Large intestine (tissue), 3 donors: ENCODE results near the gene G6PC1. TPM values are rescaled to one million over a fixed set of nuclear protein-coding genes. Genes with fewer than 3 reads are reported as not detected.
"Not testable (repeated sequence)": the region's sequence is repeated elsewhere in the genome, so short reads cannot be mapped to it uniquely, and the experiment has no call there.

Experiments
- DNase-seq, 2 donors: peaks; one replicate each; pipeline versions ENCODE4 v3.0.0 to v3.0.0-alpha.2; 2013
- H3K27ac ChIP-seq: one replicate; pipeline ENCODE4 v1.5.1; 2013; ENCODE audit warnings: low read length
- H3K27me3 ChIP-seq: 2 replicates; pipeline ENCODE4 v1.6.1; 2013; ENCODE audit warnings: low read length; ENCODE audit not compliant: control insufficient read depth, insufficient read depth
- H3K36me3 ChIP-seq: 2 replicates; pipeline ENCODE4 v1.6.1; 2013; ENCODE audit warnings: low read length; ENCODE audit not compliant: control insufficient read depth, insufficient read depth
- H3K4me1 ChIP-seq: one replicate; pipeline ENCODE4 v1.6.1; 2013; ENCODE audit warnings: low read length; ENCODE audit not compliant: control insufficient read depth, insufficient read depth
- H3K4me3 ChIP-seq: one replicate; pipeline ENCODE4 v1.5.1; 2013; ENCODE audit warnings: low read length
- H3K9me3 ChIP-seq: one replicate; pipeline ENCODE4 v1.6.1; 2013; ENCODE audit warnings: mild to moderate bottlenecking, low read depth, low read length, moderate library complexity; ENCODE audit not compliant: control insufficient read depth
- WGBS: methylation state at CpG from one replicate; pipeline ENCODE4 v1.1.5; 2013; ENCODE audit warnings: low lambda C conversion rate; ENCODE audit not compliant: insufficient coverage; 5-methylcytosine and 5-hydroxymethylcytosine counted together
- polyA plus RNA-seq: library from polyadenylated mRNA; unstranded; fragments of 120-200 nt; gene quantifications from one replicate; pipeline ENCODE4 v1.2.1, GENCODE V29; 2013

G6PC1 gene
- polyA plus RNA-seq, 1 donor, result 1.5 TPM

DNA sequence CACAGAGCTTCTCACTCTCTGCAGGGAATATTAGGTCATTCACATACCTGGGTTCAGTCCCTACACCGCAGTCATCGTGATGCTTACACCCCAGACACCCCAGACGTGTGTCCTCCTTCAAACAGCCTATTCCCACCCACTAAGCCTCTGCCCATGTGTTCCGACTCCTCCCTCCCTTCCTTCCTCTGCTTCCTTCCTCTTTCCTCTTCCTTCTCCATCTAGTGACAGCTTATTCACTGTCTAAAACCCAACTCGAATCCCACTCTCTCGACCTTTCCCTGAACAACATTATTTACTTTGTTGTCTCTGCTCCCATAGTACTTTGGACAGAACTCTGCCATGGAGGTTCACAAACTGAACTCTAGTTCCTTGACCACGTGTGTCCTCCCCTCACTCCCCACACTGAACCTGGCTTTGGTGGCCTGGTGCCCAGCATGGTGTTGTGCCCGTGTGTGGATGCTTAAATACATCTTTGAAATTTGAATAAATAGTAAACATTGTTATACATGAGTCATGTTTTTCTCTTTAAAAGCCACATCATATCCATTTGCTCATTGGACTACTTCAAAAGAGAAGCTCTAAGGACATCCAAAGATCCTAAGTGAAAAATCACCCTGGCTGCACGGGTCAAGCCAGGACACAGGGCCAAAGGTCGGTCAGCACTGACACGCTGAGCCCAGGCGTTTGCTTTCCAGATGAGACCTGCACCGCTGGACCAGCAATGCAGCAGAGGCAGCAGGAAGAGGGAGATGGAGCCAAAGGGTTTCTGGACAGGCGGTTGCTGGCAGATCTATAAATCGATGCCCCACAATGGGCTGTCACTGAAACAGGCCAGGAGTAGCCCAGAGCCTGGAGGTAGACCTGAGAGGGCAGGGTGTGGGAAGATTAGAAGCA, 14.1 kb upstream of the G6PC1 start:
- Histone ChIP-seq H3K27ac (no peak overlapping the region), H3K4me1 (peaks cover 15% of the 10 kb centered on the region), H3K36me3 (no peaks in the 10 kb centered on the region), H3K27me3 (no peaks in the 10 kb centered on the region), H3K9me3 (no peaks in the 10 kb centered on the region), H3K4me3 (no peak overlapping the region)
- DNase-seq, result peak in 1 of 2 donors; percentile 33
- 45% methylated on average over 4 of the region's 15 CpGs for WGBS

DNA sequence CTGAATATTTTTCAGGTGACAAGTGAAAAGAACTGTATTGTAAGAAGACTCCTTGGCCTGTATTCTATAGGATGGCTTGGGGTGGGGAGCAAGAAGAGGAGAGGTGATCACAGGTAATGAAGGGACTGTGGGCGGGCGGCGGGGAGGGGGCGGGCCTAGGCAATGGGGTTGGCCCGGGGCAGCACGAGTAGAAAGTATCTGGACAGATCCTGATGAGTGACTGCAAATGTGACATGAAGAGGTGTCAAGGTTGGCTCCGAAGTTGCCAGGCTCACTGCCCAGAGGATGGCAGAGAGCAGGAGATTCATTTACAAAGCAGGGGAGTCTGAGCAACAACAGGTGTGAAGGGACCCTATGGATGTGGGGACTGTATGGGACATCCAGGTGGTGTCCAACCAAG, 10.8 kb upstream of the G6PC1 start:
- DNase-seq, result no peak
- H3K27me3 ChIP-seq, result no peaks in the 10 kb centered on the region
- no peaks in the 10 kb centered on the region for H3K9me3 ChIP-seq
- no peak overlapping the region for H3K27ac ChIP-seq
- H3K36me3 ChIP-seq, result no peaks in the 10 kb centered on the region
- no peak overlapping the region for H3K4me3 ChIP-seq
- WGBS, result no CpG with 5 or more reads among the region's 7 CpGs
- peaks cover 45% of the 10 kb centered on the region for H3K4me1 ChIP-seq

DNA sequence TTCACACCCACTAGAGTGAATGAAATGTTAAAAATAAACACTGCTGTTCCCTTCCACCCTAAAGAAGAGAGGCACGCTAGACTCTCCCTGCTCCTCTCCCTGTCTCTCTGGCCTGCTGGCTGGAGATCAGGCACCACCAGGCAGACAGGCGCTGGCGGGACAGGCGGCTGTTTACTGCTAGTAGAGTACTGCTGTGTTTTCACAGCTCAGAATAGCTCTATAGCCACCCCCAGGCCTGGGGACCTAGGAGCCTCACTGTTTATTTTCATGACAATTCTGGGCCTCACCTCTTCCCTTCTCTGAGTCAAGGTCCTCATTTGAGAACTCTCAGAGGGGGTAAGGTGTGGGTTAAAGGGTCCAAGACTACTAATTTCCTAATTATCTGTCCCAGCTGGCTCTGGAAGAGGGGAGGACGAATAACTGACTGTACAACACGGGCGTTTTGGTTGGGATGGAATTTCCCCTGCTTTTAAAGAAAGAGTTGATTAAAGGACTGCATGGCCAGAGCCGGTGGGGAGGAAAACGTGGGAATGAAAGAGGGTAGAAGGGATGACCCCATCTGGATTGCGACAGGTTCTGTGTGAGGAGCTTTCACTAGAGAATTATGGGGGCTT, 9.0 kb upstream of the G6PC1 start:
- Histone ChIP-seq H3K4me3 (no peak overlapping the region), H3K27ac (peak overlapping the region; percentile 51), H3K36me3 (no peaks in the 10 kb centered on the region), H3K9me3 (no peaks in the 10 kb centered on the region), H3K4me1 (peaks cover 48% of the 10 kb centered on the region), H3K27me3 (no peaks in the 10 kb centered on the region)
- WGBS, result no CpG with 5 or more reads among the region's 10 CpGs
- DNase-seq, result peak in 1 of 2 donors; percentile 47

DNA sequence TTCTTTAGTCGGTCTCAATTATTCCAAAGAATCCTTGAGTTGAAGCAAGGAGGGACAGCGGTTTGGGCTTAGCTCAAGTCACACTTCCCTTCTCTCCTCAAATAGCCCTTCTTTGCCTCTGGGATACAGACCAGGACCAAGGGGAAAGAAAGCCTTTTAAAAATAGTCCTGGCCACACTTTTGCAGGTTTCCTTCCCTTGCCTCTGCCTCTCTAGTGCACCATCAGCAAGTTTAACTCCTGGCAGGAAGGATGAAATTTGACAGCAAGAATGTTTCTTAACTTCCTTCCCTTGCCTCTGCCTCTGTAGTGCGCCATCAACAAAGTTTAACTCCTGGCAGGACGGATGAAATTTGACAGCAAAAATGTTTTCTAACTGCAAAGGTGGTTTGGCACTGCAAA, 7.2 kb upstream of the G6PC1 start:
- Histone ChIP-seq H3K27me3 (no peaks in the 10 kb centered on the region), H3K9me3 (no peaks in the 10 kb centered on the region), H3K4me1 (peaks cover 51% of the 10 kb centered on the region), H3K27ac (peak overlapping the region; percentile 88), H3K4me3 (no peak overlapping the region), H3K36me3 (no peaks in the 10 kb centered on the region)
- WGBS, result 63% methylated on average over 2 of the region's 4 CpGs
- DNase-seq, result no peak

DNA sequence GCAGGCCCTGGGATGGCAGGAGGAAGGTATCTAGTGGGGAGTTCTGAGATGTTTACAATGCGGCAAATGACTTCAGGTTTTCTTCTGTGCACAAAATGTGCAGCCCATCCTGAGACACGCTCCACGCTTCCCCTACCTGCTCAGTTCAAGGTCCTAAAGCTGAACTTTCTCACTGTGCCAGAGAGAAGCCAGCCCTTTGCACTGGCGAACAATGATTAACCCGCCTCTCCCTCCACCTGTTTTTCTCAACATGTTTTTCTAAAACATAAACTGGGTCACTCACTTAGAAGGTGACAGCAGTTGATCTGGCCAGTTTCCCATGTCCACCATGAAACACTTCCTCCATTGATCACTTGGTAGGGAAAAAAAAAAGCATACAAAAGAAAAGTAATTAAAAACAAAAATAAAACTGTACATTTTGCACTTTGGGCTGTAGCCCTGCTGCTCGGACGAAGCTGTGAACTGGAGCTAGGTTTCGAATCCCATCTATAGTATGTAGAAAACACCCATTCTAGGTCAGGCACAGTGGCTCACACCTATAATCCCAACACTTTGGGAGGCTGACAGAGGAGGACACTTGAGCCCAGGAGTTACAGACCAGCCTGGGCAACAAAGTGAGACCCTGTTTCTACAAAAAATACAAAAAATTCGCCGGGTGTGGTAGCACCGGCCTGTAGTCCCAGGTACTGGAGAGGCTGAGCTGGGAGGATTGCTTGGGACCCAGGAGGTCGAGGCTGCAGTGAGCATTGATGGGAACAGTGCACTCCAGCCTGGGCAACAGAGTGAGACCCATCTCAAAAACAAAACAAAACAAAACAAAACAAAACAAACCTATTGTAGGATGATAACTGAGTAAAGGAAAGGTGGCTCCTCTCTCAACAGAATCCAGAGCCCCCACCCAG, 6.1 kb upstream of the G6PC1 start:
- H3K27ac ChIP-seq, result peak overlapping the region; percentile 88
- H3K27me3 ChIP-seq, result no peaks in the 10 kb centered on the region
- no peak overlapping the region for H3K4me3 ChIP-seq
- H3K4me1 ChIP-seq, result peaks cover 60% of the 10 kb centered on the region
- DNase-seq, result peak; percentile 81 to 91
- no peaks in the 10 kb centered on the region for H3K36me3 ChIP-seq
- WGBS, result no CpG with 5 or more reads among the region's 12 CpGs
- H3K9me3 ChIP-seq, result no peaks in the 10 kb centered on the region

DNA sequence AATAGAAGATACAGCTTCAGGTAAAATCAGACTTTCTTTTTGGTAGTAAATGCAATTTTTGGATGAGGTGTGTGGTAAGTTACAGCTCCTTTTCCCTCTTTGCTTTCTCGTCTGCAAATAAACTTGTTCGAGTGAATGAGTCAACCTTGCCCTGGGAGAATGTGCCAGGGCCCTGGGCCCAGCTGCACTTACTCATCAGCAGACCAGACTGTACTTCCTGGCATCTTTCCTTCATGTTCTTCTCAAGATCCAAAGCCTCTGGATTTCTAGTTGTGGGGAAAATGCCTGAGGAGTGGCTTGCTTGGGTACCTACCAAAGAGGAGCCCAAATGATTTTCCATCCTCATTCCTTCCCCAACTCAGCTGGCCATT, 5.4 kb upstream of the G6PC1 start:
- H3K27ac ChIP-seq, result peak overlapping the region; percentile 88
- no peaks in the 10 kb centered on the region for H3K27me3 ChIP-seq
- peak in 1 of 2 donors; percentile 51 for DNase-seq
- no CpG with 5 or more reads among the region's 2 CpGs for WGBS
- no peaks in the 10 kb centered on the region for H3K36me3 ChIP-seq
- H3K4me3 ChIP-seq, result no peak overlapping the region
- peaks cover 62% of the 10 kb centered on the region for H3K4me1 ChIP-seq
- H3K9me3 ChIP-seq, result no peaks in the 10 kb centered on the region

DNA sequence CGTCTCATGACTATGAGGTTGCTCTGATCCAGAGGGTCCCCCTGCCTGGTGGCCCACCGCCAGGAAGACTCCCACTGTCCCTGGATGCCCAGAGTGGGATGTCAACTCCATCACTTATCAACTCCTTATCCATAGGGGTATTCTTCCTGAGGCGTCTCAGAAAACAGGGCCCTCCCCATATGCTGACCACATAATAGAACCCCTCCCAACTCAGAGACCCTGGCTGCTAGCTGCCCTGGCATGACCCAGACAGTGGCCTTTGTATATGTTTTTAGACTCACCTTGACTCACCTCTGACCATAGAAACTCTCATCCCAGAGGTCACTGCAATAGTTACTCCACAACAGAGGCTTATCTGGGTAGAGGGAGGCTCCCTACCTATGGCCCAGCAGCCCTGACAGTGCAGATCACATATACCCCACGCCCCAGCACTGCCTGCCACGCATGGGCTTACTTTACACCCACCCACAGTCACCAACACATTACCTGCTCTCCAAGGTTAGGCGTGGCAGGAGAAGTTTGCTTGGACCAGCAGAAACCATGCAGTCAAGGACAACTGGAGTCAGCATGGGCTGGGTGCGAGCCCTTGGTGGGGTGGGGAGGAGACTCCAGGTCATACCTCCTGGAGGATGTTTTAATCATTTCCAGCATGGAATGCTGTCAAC, 2.3 kb upstream of the G6PC1 start:
- H3K4me1 ChIP-seq, result peaks cover 50% of the 10 kb centered on the region
- no CpG with 5 or more reads among the region's 7 CpGs for WGBS
- peak; percentile 86 to 90 for DNase-seq
- H3K27ac ChIP-seq, result peak overlapping the region; percentile 57
- no peaks in the 10 kb centered on the region for H3K36me3 ChIP-seq
- H3K27me3 ChIP-seq, result no peaks in the 10 kb centered on the region
- no peak overlapping the region for H3K4me3 ChIP-seq
- no peaks in the 10 kb centered on the region for H3K9me3 ChIP-seq

DNA sequence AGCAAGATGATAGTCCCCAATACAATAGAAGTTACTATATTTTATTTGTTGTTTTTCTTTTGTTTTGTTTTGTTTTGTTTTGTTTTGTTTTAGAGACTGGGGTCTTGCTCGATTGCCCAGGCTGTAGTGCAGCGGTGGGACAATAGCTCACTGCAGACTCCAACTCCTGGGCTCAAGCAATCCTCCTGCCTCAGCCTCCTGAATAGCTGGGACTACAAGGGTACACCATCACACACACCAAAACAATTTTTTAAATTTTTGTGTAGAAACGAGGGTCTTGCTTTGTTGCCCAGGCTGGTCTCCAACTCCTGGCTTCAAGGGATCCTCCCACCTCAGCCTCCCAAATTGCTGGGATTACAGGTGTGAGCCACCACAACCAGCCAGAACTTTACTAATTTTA, 618 bp upstream of the G6PC1 start:
- H3K9me3 ChIP-seq, H3K27me3 ChIP-seq, H3K4me3 ChIP-seq, DNase-seq, H3K36me3 ChIP-seq: not testable (repeated sequence)
- H3K27ac ChIP-seq, result peak overlapping the region; percentile 1
- H3K4me1 ChIP-seq, result peaks cover 36% of the 10 kb centered on the region
- WGBS, result no CpG with 5 or more reads among the region's 3 CpGs

DNA sequence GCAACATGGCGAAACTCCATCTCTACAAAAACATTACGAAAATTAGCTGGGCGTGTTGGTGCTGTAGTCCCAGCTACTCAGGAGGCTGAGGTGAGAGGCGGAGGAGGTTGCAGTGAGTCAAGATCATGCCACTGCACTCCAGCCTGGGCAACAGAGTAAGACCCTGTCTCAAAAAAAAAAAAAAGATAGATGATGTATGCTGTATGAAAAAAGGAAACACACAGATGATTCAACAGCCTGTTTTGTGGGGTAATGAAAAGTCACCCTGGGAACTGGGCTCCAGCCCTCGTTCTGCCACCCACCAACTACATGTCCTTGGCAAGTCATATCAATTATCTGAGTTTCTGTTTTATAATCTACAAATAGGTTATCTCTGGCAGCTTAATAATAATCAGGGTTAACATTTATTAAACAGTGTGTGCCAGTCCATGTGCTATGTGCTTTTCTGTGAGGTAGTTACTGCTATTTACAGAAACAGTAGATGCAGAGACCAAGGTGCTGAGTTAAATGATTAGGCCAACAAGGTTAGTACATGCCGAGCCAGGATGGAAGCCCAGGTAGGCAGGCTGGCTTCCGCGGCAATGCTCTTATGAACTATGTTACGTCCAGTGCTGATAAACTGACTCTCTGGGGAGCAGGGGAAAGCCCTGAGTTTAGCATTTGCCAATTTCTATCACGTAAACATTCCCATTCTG, 1.1 kb downstream of the G6PC1 start:
- Histone ChIP-seq H3K9me3 (no peaks in the 10 kb centered on the region), H3K27me3 (no peaks in the 10 kb centered on the region), H3K4me3 (no peak overlapping the region), H3K27ac (no peak overlapping the region), H3K36me3 (no peaks in the 10 kb centered on the region), H3K4me1 (peaks cover 29% of the 10 kb centered on the region)
- no peak for DNase-seq
- 80% methylated on average over 1 of the region's 10 CpGs for WGBS
